Retinal pigment epithelial cell (primary cell): ENCODE measurements around the gene KRTAP20-1.

Experiments
- DNase-seq: peaks from one replicate; pipeline ENCODE4 v3.0.0-alpha.2; 2010; ENCODE audit warnings: low read depth
- H3K4me3 ChIP-seq: 2 replicates; pipeline ENCODE4 v1.5.1; 2011; ENCODE audit warnings: mild to moderate bottlenecking, low read length, control low read depth, moderate library complexity
- CTCF ChIP-seq: conservative IDR thresholded peaks from 2 replicates; pipeline ENCODE4 v1.5.1; 2011; ENCODE audit warnings: low read depth, low read length, control low read depth, inconsistent platforms

Gene KRTAP20-1

GRCh38 chr21:30616125-30616524 is at the start of gene KRTAP20-1:
TSS of gene KRTAP20-1 (plus strand) at chr21:30616425. CDS start at chr21:30616455, 30 bp downstream.
- no peak for TF ChIP-seq CTCF
- DNase-seq = no peak
- no peak within 1 kb of the TSS for H3K4me3 ChIP-seq

- no peak for TF ChIP-seq CTCF
- H3K4me3 ChIP-seq = no peak overlapping the region
- DNase-seq = no peak
These were observed 48.6 kb upstream of the KRTAP20-1 start for GRCh38 chr21:30567617-30568016.

- no peak for TF ChIP-seq CTCF
- DNase-seq = no peak
- H3K4me3 ChIP-seq = no peak overlapping the region
These were observed 38.5 kb upstream of the KRTAP20-1 start for GRCh38 chr21:30577766-30578165.

- no peak for TF ChIP-seq CTCF
- DNase-seq = no peak
- H3K4me3 ChIP-seq = no peak overlapping the region
These were observed 36.9 kb upstream of the KRTAP20-1 start for GRCh38 chr21:30579346-30579745.

- DNase-seq = no peak
- TF ChIP-seq CTCF = no peak
- H3K4me3 ChIP-seq = no peak overlapping the region
These were observed 36.1 kb upstream of the KRTAP20-1 start for GRCh38 chr21:30580132-30580531.

- no peak for DNase-seq
- no peak for TF ChIP-seq CTCF
These were observed 33.4 kb upstream of the KRTAP20-1 start for GRCh38 chr21:30582870-30583269.

GRCh38 chr21:30590297-30590696 is 25.9 kb upstream of the KRTAP20-1 start, which contains the start of gene KRTAP22-2:
TSS of gene KRTAP22-2 (minus strand) at chr21:30590397.
- no peak for TF ChIP-seq CTCF
- H3K4me3 ChIP-seq = no peak within 1 kb of the TSS
- DNase-seq = no peak

More at GRCh38 chr21:30582870-30583269, 33.4 kb upstream of the KRTAP20-1 start:
- no peak overlapping the region for H3K4me3 ChIP-seq
